Measurements from ENCODE around the gene TMIGD3.

Gene TMIGD3

GRCh38 chr1:111453706-111454105, 49.7 kb downstream of the TMIGD3 start:
- TF ChIP-seq Cebpa-rat (IDR thresholded peaks at IDR 0.05), result no peak
- no peak overlapping the region for H3K4me3 ChIP-seq
- no peak overlapping the region for H3K4me2 ChIP-seq
- no peaks in the 10 kb centered on the region for H3K27me3 ChIP-seq
- H3K9ac ChIP-seq, result no peak overlapping the region
- no peaks in the 10 kb centered on the region for H3K9me3 ChIP-seq
- H4K20me1 ChIP-seq, result peaks cover 32% of the 10 kb centered on the region
- peaks cover 79% of the 10 kb centered on the region for H3K36me3 ChIP-seq
- peaks cover 26% of the 10 kb centered on the region for H3K4me1 ChIP-seq
- H3K27ac ChIP-seq, result no peak overlapping the region

GRCh38 chr1:111452581-111452980, 50.9 kb downstream of the TMIGD3 start:
- H3K4me2 ChIP-seq, result no peak overlapping the region
- peaks cover 32% of the 10 kb centered on the region for H4K20me1 ChIP-seq
- TF ChIP-seq Cebpa-rat (IDR thresholded peaks at IDR 0.05), result no peak
- no peak overlapping the region for H3K4me3 ChIP-seq
- no peaks in the 10 kb centered on the region for H3K27me3 ChIP-seq
- no peak overlapping the region for H3K9ac ChIP-seq
- H3K9me3 ChIP-seq, result no peaks in the 10 kb centered on the region
- H3K27ac ChIP-seq, result no peak overlapping the region
- H3K36me3 ChIP-seq, result peaks cover 69% of the 10 kb centered on the region
- peaks cover 36% of the 10 kb centered on the region for H3K4me1 ChIP-seq

- Histone ChIP-seq H3K27me3 (no peaks in the 10 kb centered on the region), H3K36me3 (peaks cover 70% of the 10 kb centered on the region), H3K9me3 (no peaks in the 10 kb centered on the region), H3K27ac (peak overlapping the region; percentile 92), H3K4me3 (peak overlapping the region; percentile 89), H4K20me1 (peaks cover 39% of the 10 kb centered on the region), H3K4me1 (peaks cover 48% of the 10 kb centered on the region), H3K4me2 (peak overlapping the region; percentile 93), H3K9ac (peak overlapping the region; percentile 95)
- no peak for TF ChIP-seq Cebpa-rat (IDR thresholded peaks at IDR 0.05)
Observed at GRCh38 chr1:111450185-111450584, 53.2 kb downstream of the TMIGD3 start.

- Histone ChIP-seq H3K9me3 (no peaks in the 10 kb centered on the region), H3K4me3 (peak overlapping the region; percentile 89), H3K36me3 (peaks cover 70% of the 10 kb centered on the region), H3K27ac (peak overlapping the region; percentile 92), H3K4me2 (peak overlapping the region; percentile 93), H3K9ac (peak overlapping the region; percentile 95), H3K4me1 (peaks cover 48% of the 10 kb centered on the region), H3K27me3 (no peaks in the 10 kb centered on the region), H4K20me1 (peaks cover 35% of the 10 kb centered on the region)
- TF ChIP-seq Cebpa-rat (IDR thresholded peaks at IDR 0.05), result no peak
Observed at GRCh38 chr1:111449703-111450017, 53.8 kb downstream of the TMIGD3 start.

GRCh38 chr1:111448918-111449702, 54.3 kb downstream of the TMIGD3 start, which contains the start of the genes ATP5PB and WDR77:
ATP5PB (plus strand) TSS chr1:111449464; CDS start chr1:111449542, 78 bp downstream.
WDR77 (minus strand) TSS chr1:111449256; CDS start chr1:111449169, 87 bp downstream.
- TF ChIP-seq Cebpa-rat (IDR thresholded peaks at IDR 0.05), result no peak
- Histone ChIP-seq H3K27ac (peak within 1 kb of the TSS; percentile 92), H3K4me3 (peak within 1 kb of the TSS; percentile 89), H4K20me1 (peaks cover 30% of the 10 kb centered on the region), H3K9ac (peak within 1 kb of the TSS; percentile 95), H3K4me2 (peak within 1 kb of the TSS; percentile 93), H3K9me3 (no peaks in the 10 kb centered on the region), H3K36me3 (peaks cover 70% of the 10 kb centered on the region), H3K4me1 (peaks cover 48% of the 10 kb centered on the region), H3K27me3 (no peaks in the 10 kb centered on the region)

- no peak for TF ChIP-seq Cebpa-rat (IDR thresholded peaks at IDR 0.05)
- peak overlapping the region; percentile 89 for H3K4me3 ChIP-seq
- peak overlapping the region; percentile 93 for H3K4me2 ChIP-seq
- no peaks in the 10 kb centered on the region for H3K27me3 ChIP-seq
- H3K9me3 ChIP-seq, result no peaks in the 10 kb centered on the region
- H3K9ac ChIP-seq, result peak overlapping the region; percentile 95
- H3K4me1 ChIP-seq, result peaks cover 48% of the 10 kb centered on the region
- peaks cover 70% of the 10 kb centered on the region for H3K36me3 ChIP-seq
- peak overlapping the region; percentile 92 for H3K27ac ChIP-seq
- H4K20me1 ChIP-seq, result peaks cover 28% of the 10 kb centered on the region
Observed at GRCh38 chr1:111448482-111448917, 54.9 kb downstream of the TMIGD3 start.

GRCh38 chr1:111446967-111447892, 56.2 kb downstream of the TMIGD3 start:
- H3K4me2 ChIP-seq, result peak overlapping the region; percentile 93
- peaks cover 33% of the 10 kb centered on the region; the same call in 1 of the 2 replicates for H4K20me1 ChIP-seq
- H3K4me1 ChIP-seq, result peaks cover 45% of the 10 kb centered on the region
- no peak overlapping the region for H3K27ac ChIP-seq
- peak overlapping the region; percentile 2; the same call in 1 of the 2 replicates for H3K9ac ChIP-seq
- H3K27me3 ChIP-seq, result no peaks in the 10 kb centered on the region
- H3K4me3 ChIP-seq, result peak overlapping the region; percentile 89
- peaks cover 70% of the 10 kb centered on the region for H3K36me3 ChIP-seq
- TF ChIP-seq Cebpa-rat (IDR thresholded peaks at IDR 0.05), result no peak
- H3K9me3 ChIP-seq, result no peaks in the 10 kb centered on the region

- no peak overlapping the region for H3K4me2 ChIP-seq
Observed at GRCh38 chr1:111446546-111446945, 56.9 kb downstream of the TMIGD3 start.

GRCh38 chr1:111444031-111444430, 59.4 kb downstream of the TMIGD3 start:
- H3K27me3 ChIP-seq, result no peaks in the 10 kb centered on the region
- H3K27ac ChIP-seq, result no peak overlapping the region
- peaks cover 45% of the 10 kb centered on the region; the same call in 1 of the 2 replicates for H4K20me1 ChIP-seq
- H3K4me3 ChIP-seq, result no peak overlapping the region
- H3K4me1 ChIP-seq, result peaks cover 22% of the 10 kb centered on the region
- H3K9me3 ChIP-seq, result no peaks in the 10 kb centered on the region
- no peak for TF ChIP-seq Cebpa-rat (IDR thresholded peaks at IDR 0.05)
- H3K9ac ChIP-seq, result no peak overlapping the region
- H3K36me3 ChIP-seq, result peaks cover 86% of the 10 kb centered on the region
- H3K4me2 ChIP-seq, result no peak overlapping the region

More at GRCh38 chr1:111446546-111446945, 56.9 kb downstream of the TMIGD3 start:
- peaks cover 39% of the 10 kb centered on the region; the same call in 1 of the 2 replicates for H4K20me1 ChIP-seq
- peaks cover 39% of the 10 kb centered on the region for H3K4me1 ChIP-seq
- H3K9me3 ChIP-seq, result no peaks in the 10 kb centered on the region
- H3K4me3 ChIP-seq, result no peak overlapping the region
- H3K36me3 ChIP-seq, result peaks cover 70% of the 10 kb centered on the region
- H3K9ac ChIP-seq, result no peak overlapping the region
- no peak for TF ChIP-seq Cebpa-rat (IDR thresholded peaks at IDR 0.05)
- no peaks in the 10 kb centered on the region for H3K27me3 ChIP-seq
- no peak overlapping the region for H3K27ac ChIP-seq

Measured in BLaER1 (cell line).